Heart left ventricle (tissue), 13 donors: ENCODE results near the gene LGI2.

ENCODE experiments used
- POLR2A ChIP-seq, 2 donors: fragments of 450-650 bp; IDR thresholded peaks; one replicate each; pipeline ENCODE4 v1.6.1; 2017; ENCODE audit warnings: antibody characterized with exemption in 2 of 2, mild to moderate bottlenecking in 2 of 2, moderate library complexity in 2 of 2
- TF ChIP-seq, protein P1 (sequence below), 12 donors: fragments of 200-600 bp; sonication (generic) in 4 of 12; IDR thresholded peaks; one replicate each; pipeline versions ENCODE4 v1.5.0 to v1.8.0; 2018 to 2022; ENCODE audit warnings: antibody characterized with exemption in 12 of 12, mild to moderate bottlenecking in 5 of 12
- donor health status: ischemic (EF 13 %, LVEDD 7.1; RV severe dilation, severe dysfunction).
- donor health status: DM: no; HTN: yes; CAD: no.
- donor health status: DM: no; HTN: no; CAD: no.
- donor health status: ischemic (EF 25% LVEDD 6.9; RV normal size, moderate dysfunction).
- donor health status: ischemic (EF 25% LVEDD 5.7; RV mildly dilated, moderate dysfunction).
- donor health status: ischemic (EF 35%, LVEDD 5.7; RV mildly dilated, moderate dysfunction).
- donor health status: nonischemic (EF 11% LVEDD 7.7; RV severe dilation, severe dysfunction).
- donor health status: DM: yes; HTN: yes; CAD: no.
- donor health status: PGD.
- donor health status: ischemic (EF 29% LVEDD 5.4; RV normal size, mild dysfunction).
- donor health status: nonischemic (EF 23%, LVEDD 6.1; RV moderate dilation, normal function).

DNA sequence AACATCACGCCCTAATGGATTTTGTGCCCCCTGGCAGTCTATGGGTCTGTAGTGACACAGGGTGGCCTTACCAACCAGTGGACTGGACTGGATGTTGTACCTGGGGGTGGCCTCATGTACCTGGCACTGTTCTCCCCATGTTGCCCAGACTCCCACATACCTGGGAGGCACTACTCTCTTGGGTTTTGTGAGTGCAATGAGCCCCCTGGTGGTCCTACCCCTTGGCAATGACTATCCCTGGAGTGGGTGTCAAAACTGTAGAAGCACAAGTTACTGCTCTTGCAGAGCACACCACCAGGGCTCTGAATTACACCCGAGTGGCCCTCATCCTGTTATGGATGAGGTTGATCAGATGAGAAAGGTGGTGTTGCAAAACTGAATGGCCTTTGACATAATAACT, 60.1 kb downstream of the LGI2 start:
- TF ChIP-seq POLR2A (IDR thresholded peaks at IDR 0.05) = no peak
- TF ChIP-seq, protein P1, sequence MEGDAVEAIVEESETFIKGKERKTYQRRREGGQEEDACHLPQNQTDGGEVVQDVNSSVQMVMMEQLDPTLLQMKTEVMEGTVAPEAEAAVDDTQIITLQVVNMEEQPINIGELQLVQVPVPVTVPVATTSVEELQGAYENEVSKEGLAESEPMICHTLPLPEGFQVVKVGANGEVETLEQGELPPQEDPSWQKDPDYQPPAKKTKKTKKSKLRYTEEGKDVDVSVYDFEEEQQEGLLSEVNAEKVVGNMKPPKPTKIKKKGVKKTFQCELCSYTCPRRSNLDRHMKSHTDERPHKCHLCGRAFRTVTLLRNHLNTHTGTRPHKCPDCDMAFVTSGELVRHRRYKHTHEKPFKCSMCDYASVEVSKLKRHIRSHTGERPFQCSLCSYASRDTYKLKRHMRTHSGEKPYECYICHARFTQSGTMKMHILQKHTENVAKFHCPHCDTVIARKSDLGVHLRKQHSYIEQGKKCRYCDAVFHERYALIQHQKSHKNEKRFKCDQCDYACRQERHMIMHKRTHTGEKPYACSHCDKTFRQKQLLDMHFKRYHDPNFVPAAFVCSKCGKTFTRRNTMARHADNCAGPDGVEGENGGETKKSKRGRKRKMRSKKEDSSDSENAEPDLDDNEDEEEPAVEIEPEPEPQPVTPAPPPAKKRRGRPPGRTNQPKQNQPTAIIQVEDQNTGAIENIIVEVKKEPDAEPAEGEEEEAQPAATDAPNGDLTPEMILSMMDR (IDR thresholded peaks at IDR 0.05) = no peak
